HL-60 (cell line): ENCODE results near the gene WASF1.

Source experiments
- DNase-seq, 2 experiments: peaks; one replicate each; pipeline ENCODE4 v3.0.0-alpha.2; 2010 to 2020; ENCODE audit warnings: low read depth in 1 of 2, low spot score in 1 of 2
- H3K27ac ChIP-seq: fragments of 250-450 bp; sonication (Bioruptor Pico); replicated peaks from 2 replicates; pipeline ENCODE4 v1.5.1; 2020; ENCODE audit warnings: mild to moderate bottlenecking, moderate library complexity
- H3K27me3 ChIP-seq: fragments of 250-450 bp; sonication (Bioruptor Pico); 2 replicates; pipeline ENCODE4 v1.5.1; 2021; ENCODE audit warnings: mild to moderate bottlenecking, moderate library complexity; ENCODE audit not compliant: insufficient read depth, poor library complexity, severe bottlenecking
- H3K4me3 ChIP-seq: replicated peaks from 2 replicates; pipeline ENCODE4 v1.5.1; 2011; ENCODE audit warnings: mild to moderate bottlenecking, control low read depth, low read length; ENCODE audit not compliant: insufficient read depth
- GABPA ChIP-seq: IDR thresholded peaks from 2 replicates; pipeline ENCODE4 v1.6.1; 2012; ENCODE audit warnings: low read depth
- POLR2AphosphoS5 ChIP-seq: IDR thresholded peaks from 2 replicates; pipeline ENCODE4 v1.6.1; 2012; ENCODE audit warnings: low read depth
- SPI1 ChIP-seq: IDR thresholded peaks from 2 replicates; pipeline ENCODE4 v1.6.1; 2012; ENCODE audit warnings: low read depth, mild to moderate bottlenecking, borderline replicate concordance
- TF ChIP-seq, protein P1 (sequence below): IDR thresholded peaks from one replicate; pipeline ENCODE4 v1.5.1; 2011; ENCODE audit warnings: low read length, control low read depth, inconsistent platforms; ENCODE audit not compliant: insufficient read depth
- TF ChIP-seq, protein P2 (sequence below): IDR thresholded peaks from 2 replicates; pipeline ENCODE4 v1.6.1; 2012; ENCODE audit warnings: low read depth; ENCODE audit not compliant: insufficient replicate concordance

The WASF1 gene

DNA sequence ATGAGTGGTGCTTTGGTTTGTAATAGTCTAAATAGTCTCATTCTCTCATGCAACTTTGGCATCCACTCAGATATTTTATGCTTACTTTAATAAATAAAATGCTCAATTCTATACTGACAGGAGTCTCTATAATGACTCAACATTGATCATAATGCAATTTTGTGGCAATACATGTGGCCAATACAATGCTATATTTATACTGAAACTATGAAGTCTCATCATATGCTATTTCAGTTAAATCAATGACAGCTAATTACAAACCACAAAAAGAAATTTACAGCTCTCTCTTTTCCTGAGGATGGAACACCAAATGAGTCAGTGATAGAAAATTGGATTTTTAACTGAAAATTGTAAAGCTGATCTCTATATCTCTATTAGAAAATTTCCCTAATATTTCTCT lies 77.1 kb downstream of the WASF1 start:
- H3K27ac ChIP-seq = no peak overlapping the region
- DNase-seq = no peak
- TF ChIP-seq, protein P1, sequence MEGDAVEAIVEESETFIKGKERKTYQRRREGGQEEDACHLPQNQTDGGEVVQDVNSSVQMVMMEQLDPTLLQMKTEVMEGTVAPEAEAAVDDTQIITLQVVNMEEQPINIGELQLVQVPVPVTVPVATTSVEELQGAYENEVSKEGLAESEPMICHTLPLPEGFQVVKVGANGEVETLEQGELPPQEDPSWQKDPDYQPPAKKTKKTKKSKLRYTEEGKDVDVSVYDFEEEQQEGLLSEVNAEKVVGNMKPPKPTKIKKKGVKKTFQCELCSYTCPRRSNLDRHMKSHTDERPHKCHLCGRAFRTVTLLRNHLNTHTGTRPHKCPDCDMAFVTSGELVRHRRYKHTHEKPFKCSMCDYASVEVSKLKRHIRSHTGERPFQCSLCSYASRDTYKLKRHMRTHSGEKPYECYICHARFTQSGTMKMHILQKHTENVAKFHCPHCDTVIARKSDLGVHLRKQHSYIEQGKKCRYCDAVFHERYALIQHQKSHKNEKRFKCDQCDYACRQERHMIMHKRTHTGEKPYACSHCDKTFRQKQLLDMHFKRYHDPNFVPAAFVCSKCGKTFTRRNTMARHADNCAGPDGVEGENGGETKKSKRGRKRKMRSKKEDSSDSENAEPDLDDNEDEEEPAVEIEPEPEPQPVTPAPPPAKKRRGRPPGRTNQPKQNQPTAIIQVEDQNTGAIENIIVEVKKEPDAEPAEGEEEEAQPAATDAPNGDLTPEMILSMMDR = no peak
- TF ChIP-seq, protein P2, sequence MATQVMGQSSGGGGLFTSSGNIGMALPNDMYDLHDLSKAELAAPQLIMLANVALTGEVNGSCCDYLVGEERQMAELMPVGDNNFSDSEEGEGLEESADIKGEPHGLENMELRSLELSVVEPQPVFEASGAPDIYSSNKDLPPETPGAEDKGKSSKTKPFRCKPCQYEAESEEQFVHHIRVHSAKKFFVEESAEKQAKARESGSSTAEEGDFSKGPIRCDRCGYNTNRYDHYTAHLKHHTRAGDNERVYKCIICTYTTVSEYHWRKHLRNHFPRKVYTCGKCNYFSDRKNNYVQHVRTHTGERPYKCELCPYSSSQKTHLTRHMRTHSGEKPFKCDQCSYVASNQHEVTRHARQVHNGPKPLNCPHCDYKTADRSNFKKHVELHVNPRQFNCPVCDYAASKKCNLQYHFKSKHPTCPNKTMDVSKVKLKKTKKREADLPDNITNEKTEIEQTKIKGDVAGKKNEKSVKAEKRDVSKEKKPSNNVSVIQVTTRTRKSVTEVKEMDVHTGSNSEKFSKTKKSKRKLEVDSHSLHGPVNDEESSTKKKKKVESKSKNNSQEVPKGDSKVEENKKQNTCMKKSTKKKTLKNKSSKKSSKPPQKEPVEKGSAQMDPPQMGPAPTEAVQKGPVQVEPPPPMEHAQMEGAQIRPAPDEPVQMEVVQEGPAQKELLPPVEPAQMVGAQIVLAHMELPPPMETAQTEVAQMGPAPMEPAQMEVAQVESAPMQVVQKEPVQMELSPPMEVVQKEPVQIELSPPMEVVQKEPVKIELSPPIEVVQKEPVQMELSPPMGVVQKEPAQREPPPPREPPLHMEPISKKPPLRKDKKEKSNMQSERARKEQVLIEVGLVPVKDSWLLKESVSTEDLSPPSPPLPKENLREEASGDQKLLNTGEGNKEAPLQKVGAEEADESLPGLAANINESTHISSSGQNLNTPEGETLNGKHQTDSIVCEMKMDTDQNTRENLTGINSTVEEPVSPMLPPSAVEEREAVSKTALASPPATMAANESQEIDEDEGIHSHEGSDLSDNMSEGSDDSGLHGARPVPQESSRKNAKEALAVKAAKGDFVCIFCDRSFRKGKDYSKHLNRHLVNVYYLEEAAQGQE = no peak
- no peak for TF ChIP-seq SPI1
- H3K27me3 ChIP-seq = no peaks in the 10 kb centered on the region
- H3K4me3 ChIP-seq = no peak overlapping the region

DNA sequence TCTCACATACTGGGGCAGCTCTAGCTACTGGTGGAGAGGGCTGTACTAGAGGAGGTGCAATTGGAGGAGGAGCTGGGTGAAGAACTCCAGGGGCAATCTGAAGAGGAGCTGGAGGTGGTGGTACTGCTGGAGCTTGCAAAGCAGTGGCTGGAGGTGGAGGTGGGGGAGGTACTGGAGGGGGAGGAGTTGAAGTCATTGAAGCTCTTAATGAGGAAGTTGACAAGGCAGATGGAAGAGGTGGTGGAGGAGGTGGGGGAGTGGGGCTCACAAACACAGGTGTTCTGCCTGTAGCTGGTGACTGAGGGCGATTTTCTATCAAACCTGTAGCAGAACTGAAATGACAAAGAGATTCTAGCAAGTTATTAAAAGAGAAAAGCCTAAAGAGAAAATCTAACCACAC lies 77.6 kb downstream of the WASF1 start:
- TF ChIP-seq, protein P2 = no peak
- TF ChIP-seq POLR2AphosphoS5 (no peak), SPI1 (no peak), GABPA (no peak)
- TF ChIP-seq, protein P1 = no peak
- H3K27ac ChIP-seq = no peak overlapping the region
- no peaks in the 10 kb centered on the region for H3K27me3 ChIP-seq
- H3K4me3 ChIP-seq = no peak overlapping the region
- DNase-seq = peak; percentile 5 to 30

DNA sequence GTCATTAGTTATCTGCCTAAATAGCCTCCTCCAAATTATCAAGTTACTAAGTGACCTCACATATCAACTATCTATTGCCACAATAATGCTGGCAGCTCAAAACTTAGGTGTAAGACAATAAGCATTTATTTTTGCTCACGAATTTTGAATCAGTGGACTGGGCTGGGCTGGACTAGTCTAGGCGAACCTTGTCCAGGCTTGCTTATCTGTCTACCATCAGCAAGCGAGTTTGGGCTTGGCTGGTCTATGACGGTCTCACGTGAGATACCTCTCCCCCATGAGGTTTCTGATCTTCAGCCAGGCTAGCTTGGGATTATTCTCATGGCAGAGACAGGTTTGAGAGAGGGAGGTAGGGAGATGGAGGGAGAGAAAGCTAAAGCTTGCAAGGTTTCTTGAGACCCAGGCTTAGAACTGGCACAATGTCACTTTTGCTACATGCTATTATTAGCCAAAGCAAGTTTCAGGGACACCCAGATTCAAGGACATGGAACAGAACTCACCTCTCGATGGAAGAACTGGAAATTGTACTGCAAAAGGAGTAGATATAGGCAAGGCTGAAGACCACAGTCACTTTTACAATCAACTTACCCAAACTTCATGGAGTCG lies 80.9 kb downstream of the WASF1 start:
- no peak for TF ChIP-seq SPI1
- no peak for TF ChIP-seq GABPA
- TF ChIP-seq, protein P1 = no peak
- TF ChIP-seq, protein P2 = no peak
- TF ChIP-seq POLR2AphosphoS5 = no peak
- Histone ChIP-seq H3K27ac (no peak overlapping the region), H3K27me3 (no peaks in the 10 kb centered on the region), H3K4me3 (no peak overlapping the region)
- no peak for DNase-seq
